Measurements from ENCODE around the gene MRPL50.

Gene MRPL50

DNA sequence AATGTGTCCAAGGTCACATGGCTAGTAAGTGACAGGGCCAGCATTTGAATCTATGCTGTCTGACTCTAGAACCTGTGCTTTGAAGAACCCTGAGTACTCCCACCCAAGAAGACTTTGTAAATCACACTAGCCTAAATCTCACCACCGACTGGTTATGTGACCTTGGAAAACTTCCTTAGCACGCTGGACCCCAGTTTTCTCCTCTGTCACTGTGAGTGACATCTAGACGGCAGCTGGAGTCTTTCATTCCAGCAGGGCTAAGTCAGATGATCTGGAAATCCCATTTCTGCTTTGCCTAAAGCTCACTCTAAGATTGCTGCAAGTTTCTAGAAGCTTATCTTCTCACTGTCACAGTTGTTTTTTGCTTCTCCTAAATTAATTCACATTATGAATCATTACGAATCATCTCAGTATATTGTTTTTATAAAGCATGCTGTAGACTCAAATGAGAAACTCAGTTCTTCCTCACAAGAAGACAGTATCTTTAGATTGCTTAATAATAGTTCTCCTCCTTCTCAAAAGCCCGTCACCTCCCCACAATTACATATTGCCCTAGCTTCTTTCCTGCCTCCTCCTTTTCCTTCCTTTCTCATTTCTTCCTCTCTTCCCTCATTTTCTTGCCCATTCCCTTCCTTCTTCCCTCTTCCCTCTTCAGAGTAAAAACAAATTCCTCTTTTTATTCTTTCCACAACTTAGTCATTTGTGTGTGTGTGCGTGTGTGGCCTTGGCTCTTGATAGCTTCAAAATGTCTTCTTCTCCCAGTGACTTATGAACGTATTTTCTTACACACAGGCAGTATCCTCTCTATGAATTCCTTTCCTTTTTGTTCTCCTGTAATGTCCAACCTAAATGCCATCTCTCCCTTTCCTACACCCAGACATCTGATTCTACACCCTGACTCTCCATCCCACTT, 20.4 kb upstream of the MRPL50 start (continued):
- TF ChIP-seq, protein P1, sequence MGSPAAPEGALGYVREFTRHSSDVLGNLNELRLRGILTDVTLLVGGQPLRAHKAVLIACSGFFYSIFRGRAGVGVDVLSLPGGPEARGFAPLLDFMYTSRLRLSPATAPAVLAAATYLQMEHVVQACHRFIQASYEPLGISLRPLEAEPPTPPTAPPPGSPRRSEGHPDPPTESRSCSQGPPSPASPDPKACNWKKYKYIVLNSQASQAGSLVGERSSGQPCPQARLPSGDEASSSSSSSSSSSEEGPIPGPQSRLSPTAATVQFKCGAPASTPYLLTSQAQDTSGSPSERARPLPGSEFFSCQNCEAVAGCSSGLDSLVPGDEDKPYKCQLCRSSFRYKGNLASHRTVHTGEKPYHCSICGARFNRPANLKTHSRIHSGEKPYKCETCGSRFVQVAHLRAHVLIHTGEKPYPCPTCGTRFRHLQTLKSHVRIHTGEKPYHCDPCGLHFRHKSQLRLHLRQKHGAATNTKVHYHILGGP (tag by site-specific recombination; IDR thresholded peaks at IDR 0.05) = no peak
- no peak for TF ChIP-seq ELK4 (IDR thresholded peaks at IDR 0.05; ENCODE audit: borderline replicate concordance, low read depth, low read length)
- TF ChIP-seq YY1 (tag by site-specific recombination; IDR thresholded peaks at IDR 0.05) = no peak

GRCh38 chr9:101417977-101418376, 19.6 kb upstream of the MRPL50 start:
- Histone ChIP-seq H3K9me3 (ENCODE audit: control insufficient read depth, insufficient read depth, low read depth, low read length) (no peaks in the 10 kb centered on the region), H3K27ac (ENCODE audit: extremely low read depth, low read depth, low read length) (no peak overlapping the region), H3K36me3 (ENCODE audit: control insufficient read depth in 2 of 2, insufficient read depth in 1 of 2, low read length in 2 of 2) (no peaks in the 10 kb centered on the region), H3K4me3 (ENCODE audit: low read depth, low read length) (no peak overlapping the region), H3K4me1 (ENCODE audit: control insufficient read depth, insufficient read depth, low read length) (no peaks in the 10 kb centered on the region)
- POLR2A ChIA-PET = no interaction called here
- TF ChIP-seq ZFP3 (tag by site-specific recombination; IDR thresholded peaks at IDR 0.05; ENCODE audit: low read depth) (no peak), SCRT1 (tag by site-specific recombination; IDR thresholded peaks at IDR 0.05; ENCODE audit: borderline replicate concordance) (no peak), HOXA7 (CRISPR knock-in tag; IDR thresholded peaks at IDR 0.05; ENCODE audit: borderline replicate concordance) (no peak), ZNF658 (tag by site-specific recombination; IDR thresholded peaks at IDR 0.05) (no peak), ZNF621 (tag by site-specific recombination; IDR thresholded peaks at IDR 0.05) (no peak), ZNF423 (tag by site-specific recombination; IDR thresholded peaks at IDR 0.05) (no peak)
- TF ChIP-seq, protein P2, sequence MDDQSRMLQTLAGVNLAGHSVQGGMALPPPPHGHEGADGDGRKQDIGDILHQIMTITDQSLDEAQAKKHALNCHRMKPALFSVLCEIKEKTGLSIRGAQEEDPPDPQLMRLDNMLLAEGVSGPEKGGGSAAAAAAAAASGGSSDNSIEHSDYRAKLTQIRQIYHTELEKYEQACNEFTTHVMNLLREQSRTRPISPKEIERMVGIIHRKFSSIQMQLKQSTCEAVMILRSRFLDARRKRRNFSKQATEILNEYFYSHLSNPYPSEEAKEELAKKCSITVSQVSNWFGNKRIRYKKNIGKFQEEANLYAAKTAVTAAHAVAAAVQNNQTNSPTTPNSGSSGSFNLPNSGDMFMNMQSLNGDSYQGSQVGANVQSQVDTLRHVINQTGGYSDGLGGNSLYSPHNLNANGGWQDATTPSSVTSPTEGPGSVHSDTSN (CRISPR knock-in tag; IDR thresholded peaks at IDR 0.05) = no peak
- CTCF ChIA-PET = no interaction called here

DNA sequence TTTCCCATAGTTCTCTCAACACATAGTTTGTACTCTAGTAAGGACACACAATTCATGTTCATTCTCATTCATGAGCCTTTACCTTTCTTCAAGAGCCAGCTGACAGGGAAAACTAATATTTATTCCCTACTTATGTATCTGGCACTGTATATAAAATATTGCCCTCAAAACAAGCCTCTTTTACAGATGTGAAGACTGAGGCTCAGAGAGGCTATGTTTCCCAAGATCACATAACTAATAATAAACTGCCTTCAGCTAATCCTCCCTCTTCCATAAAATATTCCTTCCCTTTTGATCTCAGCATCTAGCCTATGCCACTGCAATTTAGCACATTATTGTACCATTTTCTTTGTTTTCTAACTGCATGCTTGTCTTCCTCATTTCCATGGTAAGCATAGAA, 19.0 kb upstream of the MRPL50 start:
- H3K4me3 ChIP-seq (ENCODE audit: low read depth, low read length) = no peak overlapping the region
- H3K4me1 ChIP-seq (ENCODE audit: control insufficient read depth, insufficient read depth, low read length) = no peaks in the 10 kb centered on the region
- POLR2A ChIA-PET = no interaction called here
- H3K36me3 ChIP-seq (ENCODE audit: control insufficient read depth in 2 of 2, insufficient read depth in 1 of 2, low read length in 2 of 2) = no peaks in the 10 kb centered on the region
- H3K9me3 ChIP-seq (ENCODE audit: control insufficient read depth, insufficient read depth, low read depth, low read length) = no peaks in the 10 kb centered on the region
- H3K27ac ChIP-seq (ENCODE audit: extremely low read depth, low read depth, low read length) = no peak overlapping the region
- CTCF ChIA-PET = no interaction called here
- TF ChIP-seq ZBTB1 (tag by site-specific recombination; IDR thresholded peaks at IDR 0.05) (no peak), ZNF747 (tag by site-specific recombination; IDR thresholded peaks at IDR 0.05) (no peak), AEBP2 (tag by site-specific recombination; IDR thresholded peaks at IDR 0.05; ENCODE audit: borderline replicate concordance) (no peak), ZEB2 (tag by site-specific recombination; IDR thresholded peaks at IDR 0.05) (no peak), ZNF701 (tag by site-specific recombination; IDR thresholded peaks at IDR 0.05) (no peak), FEZF1 (tag by site-specific recombination; IDR thresholded peaks at IDR 0.05) (no peak), ZBTB26 (tag by site-specific recombination; optimal IDR thresholded peaks at IDR 0.05) (no peak), ZNF639 (tag by site-specific recombination; IDR thresholded peaks at IDR 0.05) (no peak), ZNF10 (tag by site-specific recombination; IDR thresholded peaks at IDR 0.05) (no peak), ZNF155 (tag by site-specific recombination; IDR thresholded peaks at IDR 0.05) (no peak)
- TF ChIP-seq, protein P3, sequence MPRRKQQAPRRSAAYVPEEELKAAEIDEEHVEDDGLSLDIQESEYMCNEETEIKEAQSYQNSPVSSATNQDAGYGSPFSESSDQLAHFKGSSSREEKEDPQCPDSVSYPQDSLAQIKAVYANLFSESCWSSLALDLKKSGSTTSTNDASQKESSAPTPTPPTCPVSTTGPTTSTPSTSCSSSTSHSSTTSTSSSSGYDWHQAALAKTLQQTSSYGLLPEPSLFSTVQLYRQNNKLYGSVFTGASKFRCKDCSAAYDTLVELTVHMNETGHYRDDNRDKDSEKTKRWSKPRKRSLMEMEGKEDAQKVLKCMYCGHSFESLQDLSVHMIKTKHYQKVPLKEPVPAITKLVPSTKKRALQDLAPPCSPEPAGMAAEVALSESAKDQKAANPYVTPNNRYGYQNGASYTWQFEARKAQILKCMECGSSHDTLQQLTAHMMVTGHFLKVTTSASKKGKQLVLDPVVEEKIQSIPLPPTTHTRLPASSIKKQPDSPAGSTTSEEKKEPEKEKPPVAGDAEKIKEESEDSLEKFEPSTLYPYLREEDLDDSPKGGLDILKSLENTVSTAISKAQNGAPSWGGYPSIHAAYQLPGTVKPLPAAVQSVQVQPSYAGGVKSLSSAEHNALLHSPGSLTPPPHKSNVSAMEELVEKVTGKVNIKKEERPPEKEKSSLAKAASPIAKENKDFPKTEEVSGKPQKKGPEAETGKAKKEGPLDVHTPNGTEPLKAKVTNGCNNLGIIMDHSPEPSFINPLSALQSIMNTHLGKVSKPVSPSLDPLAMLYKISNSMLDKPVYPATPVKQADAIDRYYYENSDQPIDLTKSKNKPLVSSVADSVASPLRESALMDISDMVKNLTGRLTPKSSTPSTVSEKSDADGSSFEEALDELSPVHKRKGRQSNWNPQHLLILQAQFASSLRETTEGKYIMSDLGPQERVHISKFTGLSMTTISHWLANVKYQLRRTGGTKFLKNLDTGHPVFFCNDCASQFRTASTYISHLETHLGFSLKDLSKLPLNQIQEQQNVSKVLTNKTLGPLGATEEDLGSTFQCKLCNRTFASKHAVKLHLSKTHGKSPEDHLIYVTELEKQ (tag by site-specific recombination; IDR thresholded peaks at IDR 0.05; ENCODE audit: borderline replicate concordance) = no peak

Measured in HEK293 (cell line).